ENCODE measurements around the gene SPTBN1.

SPTBN1 gene

GRCh38 chr2:54434711-54435110 is 21.4 kb upstream of the SPTBN1 start:
- no peak for DNase-seq (ENCODE audit: low read depth)

GRCh38 chr2:54435325-54436226 is 20.6 kb upstream of the SPTBN1 start:
- no peak for DNase-seq (ENCODE audit: low read depth)

GRCh38 chr2:54437588-54437987 is 18.5 kb upstream of the SPTBN1 start:
- DNase-seq (ENCODE audit: low read depth), result no peak

- DNase-seq (ENCODE audit: low read depth), result no peak
These were observed 17.9 kb upstream of the SPTBN1 start for GRCh38 chr2:54438271-54438670.

GRCh38 chr2:54439582-54439981 is 16.5 kb upstream of the SPTBN1 start:
- no peak for DNase-seq (ENCODE audit: low read depth)

- no peak for DNase-seq (ENCODE audit: low read depth)
These were observed 16.1 kb upstream of the SPTBN1 start for GRCh38 chr2:54440050-54440449.

- DNase-seq (ENCODE audit: low read depth), result no peak
These were observed 11.6 kb upstream of the SPTBN1 start for GRCh38 chr2:54444503-54444902.

- DNase-seq (ENCODE audit: low read depth), result no peak
These were observed 10.0 kb upstream of the SPTBN1 start for GRCh38 chr2:54446122-54446521.

GRCh38 chr2:54446625-54447024 is 9.5 kb upstream of the SPTBN1 start:
- DNase-seq (ENCODE audit: low read depth), result no peak

- DNase-seq (ENCODE audit: low read depth), result no peak
These were observed 1.5 kb upstream of the SPTBN1 start for GRCh38 chr2:54454548-54455130.

- no peak for DNase-seq (ENCODE audit: low read depth)
These were observed 980 bp upstream of the SPTBN1 start for GRCh38 chr2:54455131-54455562.

- no peak for DNase-seq (ENCODE audit: low read depth)
These were observed 160 bp downstream of the SPTBN1 start for GRCh38 chr2:54456362-54456611.

GRCh38 chr2:54456612-54457322 is 640 bp downstream of the SPTBN1 start:
- no peak for DNase-seq (ENCODE audit: low read depth)

- DNase-seq (ENCODE audit: low read depth), result no peak
These were observed 1.3 kb downstream of the SPTBN1 start for GRCh38 chr2:54457323-54458023.

GRCh38 chr2:54459037-54459441 is 2.9 kb downstream of the SPTBN1 start:
- no peak for DNase-seq (ENCODE audit: low read depth)

- no peak for DNase-seq (ENCODE audit: low read depth)
These were observed 5.1 kb downstream of the SPTBN1 start for GRCh38 chr2:54461261-54461660.

- DNase-seq (ENCODE audit: low read depth), result no peak
These were observed 8.2 kb downstream of the SPTBN1 start for GRCh38 chr2:54464341-54464740.

GRCh38 chr2:54465143-54465542 is 9.0 kb downstream of the SPTBN1 start:
- no peak for DNase-seq (ENCODE audit: low read depth)

- no peak for DNase-seq (ENCODE audit: low read depth)
These were observed 10.7 kb downstream of the SPTBN1 start for GRCh38 chr2:54466870-54467269.

GRCh38 chr2:54468673-54469072 is 12.5 kb downstream of the SPTBN1 start:
- DNase-seq (ENCODE audit: low read depth), result no peak

- DNase-seq (ENCODE audit: low read depth), result no peak
These were observed 13.4 kb downstream of the SPTBN1 start for GRCh38 chr2:54469484-54470053.

- no peak for DNase-seq (ENCODE audit: low read depth)
These were observed 14.3 kb downstream of the SPTBN1 start for GRCh38 chr2:54470266-54470938.
